GM12892 (cell line): Measurements from ENCODE around the gene EFHD2.
"Not testable (repeated sequence)": the region's sequence is repeated elsewhere in the genome, so short reads cannot be mapped to it uniquely, and the experiment has no call there.

Source experiments
- DNase-seq: peaks from one replicate; pipeline ENCODE4 v3.0.0; 2011; ENCODE audit not compliant: insufficient read length
- FAIRE-seq: peaks from 2 replicates; lab custom pipeline; 2011; peaks lifted over from hg19 to GRCh38; lab: Jason Lieb, UNC
- POLR2A ChIP-seq: IDR thresholded peaks from 2 replicates; pipeline ENCODE4 v1.6.1; 2011; ENCODE audit warnings: low read depth, low read length, control low read depth
- POLR2AphosphoS5 ChIP-seq: IDR thresholded peaks from 2 replicates; pipeline ENCODE4 v1.6.1; 2011; ENCODE audit warnings: low read depth, low read length, control low read depth
- TAF1 ChIP-seq: IDR thresholded peaks from 2 replicates; pipeline ENCODE4 v1.6.1; 2011; ENCODE audit warnings: low read depth, mild to moderate bottlenecking, control low read depth, low read length, borderline replicate concordance

The EFHD2 gene

DNA sequence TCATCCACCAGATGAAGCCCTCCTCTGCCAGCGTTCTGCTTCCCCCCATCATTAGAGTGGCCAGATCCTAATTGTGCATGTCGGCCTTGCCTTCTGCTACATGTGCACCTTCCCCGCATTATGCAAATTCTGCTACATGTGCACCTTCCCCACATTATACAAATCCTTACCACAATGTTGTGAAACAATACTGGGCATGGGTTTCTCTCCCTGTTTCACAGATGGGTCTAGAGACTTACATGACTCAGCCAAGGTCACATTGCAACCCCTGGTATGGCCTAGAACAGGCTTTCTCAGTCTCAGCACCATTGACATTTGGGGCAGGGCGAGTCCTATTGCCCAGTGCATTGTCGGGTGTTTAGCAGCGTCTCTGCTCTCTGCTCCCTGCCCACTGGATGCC, 45.8 kb downstream of the EFHD2 start:
- DNase-seq: no peak
- no peak for TF ChIP-seq TAF1
- TF ChIP-seq POLR2A: no peak
- FAIRE-seq: no peak

DNA sequence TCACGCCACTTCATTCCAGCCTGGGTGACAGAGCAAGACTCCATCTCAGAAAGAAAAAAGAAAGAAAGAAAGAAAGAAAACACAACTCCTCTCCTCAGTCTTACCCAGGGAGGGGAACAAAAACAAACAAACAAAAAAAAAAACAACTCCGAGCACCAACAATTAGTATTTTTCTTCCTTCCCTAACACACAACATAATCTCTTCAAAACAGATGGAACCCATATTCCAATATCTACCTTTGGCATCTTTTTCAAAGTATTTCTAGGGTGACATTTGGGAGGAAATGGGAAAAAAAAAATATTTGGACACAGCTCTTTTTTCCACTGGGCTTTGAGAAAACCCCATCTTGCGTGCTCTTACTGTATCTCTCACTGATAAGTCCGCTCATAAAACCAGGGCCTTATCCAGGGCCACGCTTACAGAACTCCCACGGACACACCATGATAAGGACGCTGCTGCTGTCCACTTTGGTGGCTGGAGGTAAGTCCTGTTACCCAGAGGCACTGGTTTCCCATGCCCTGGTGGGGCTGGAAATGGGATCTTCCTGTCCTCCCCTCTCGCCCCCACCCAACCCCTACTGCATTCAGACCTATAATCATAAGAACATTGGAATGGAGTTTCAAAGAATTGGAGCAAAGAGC, 46.7 kb downstream of the EFHD2 start, which contains the start of gene CELA2A:
Gene CELA2A (plus strand): TSS at position 420 of the 642 bp plus-strand sequence. CDS start 22 bp downstream, at position 442.
- no peak for TF ChIP-seq POLR2AphosphoS5
- no peak for TF ChIP-seq TAF1
- no peak for TF ChIP-seq POLR2A
- no peak for FAIRE-seq
- no peak for DNase-seq

- DNase-seq: no peak
- FAIRE-seq: no peak
Observed at GRCh38 chr1:15457585-15457984, 47.9 kb downstream of the EFHD2 start.

GRCh38 chr1:15458388-15458787, 48.7 kb downstream of the EFHD2 start:
- not testable (repeated sequence) for DNase-seq, FAIRE-seq

More at GRCh38 chr1:15457585-15457984, 47.9 kb downstream of the EFHD2 start:
- TF ChIP-seq TAF1 (no peak), POLR2AphosphoS5 (no peak), POLR2A (no peak)

GRCh38 chr1:15459771-15460707, 50.4 kb downstream of the EFHD2 start:
- TF ChIP-seq TAF1 (no peak), POLR2AphosphoS5 (no peak), POLR2A (no peak)

DNA sequence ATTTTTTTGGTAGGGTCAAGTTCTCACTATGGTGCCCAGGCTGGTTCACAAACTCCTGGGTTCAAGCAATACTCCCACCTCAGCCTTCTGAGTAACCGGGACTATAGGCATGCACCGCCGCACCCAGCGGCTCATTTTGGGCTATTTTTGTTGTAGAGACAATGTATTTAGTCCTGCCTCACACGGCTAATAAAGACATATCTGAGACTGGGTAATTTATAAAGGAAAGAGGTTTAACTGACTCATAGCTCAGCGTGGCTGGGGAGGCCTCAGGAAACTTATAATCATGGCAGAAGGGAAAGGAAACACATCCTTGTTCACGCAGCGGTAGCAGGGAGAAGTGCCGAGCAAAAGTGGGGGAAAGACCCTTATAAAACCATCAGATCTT, 51.0 kb downstream of the EFHD2 start:
- FAIRE-seq (no peak), DNase-seq (no peak)
- TF ChIP-seq TAF1: no peak
- no peak for TF ChIP-seq POLR2A
- no peak for TF ChIP-seq POLR2AphosphoS5

More at GRCh38 chr1:15459771-15460707, 50.4 kb downstream of the EFHD2 start:
- no peak for FAIRE-seq
- no peak for DNase-seq

GRCh38 chr1:15463064-15463800, 53.5 kb downstream of the EFHD2 start:
- not testable (repeated sequence) for DNase-seq, FAIRE-seq

- not testable (repeated sequence) for FAIRE-seq, DNase-seq
Observed at GRCh38 chr1:15463926-15464322, 54.2 kb downstream of the EFHD2 start.

GRCh38 chr1:15465674-15466073, 56.0 kb downstream of the EFHD2 start:
- TF ChIP-seq POLR2A: no peak
- TF ChIP-seq TAF1: no peak
- TF ChIP-seq POLR2AphosphoS5: no peak
- FAIRE-seq: no peak
- DNase-seq: no peak

GRCh38 chr1:15466955-15467625, 57.4 kb downstream of the EFHD2 start:
- not testable (repeated sequence) for FAIRE-seq, DNase-seq

- DNase-seq: no peak
- FAIRE-seq: no peak
- no peak for TF ChIP-seq POLR2AphosphoS5
- TF ChIP-seq TAF1: no peak
- no peak for TF ChIP-seq POLR2A
Observed at GRCh38 chr1:15468145-15468544, 58.5 kb downstream of the EFHD2 start.
